HEK293T (cell line): ENCODE results near the gene MPIG6B.

Experiments used
- BHLHE40 ChIP-seq: fragments of 450-650 bp; IDR thresholded peaks from 2 replicates; pipeline ENCODE4 v1.6.1; 2016; ENCODE audit warnings: mild to moderate bottlenecking, moderate library complexity, borderline replicate concordance
- ELF4 ChIP-seq: fragments of 450-650 bp; IDR thresholded peaks from 2 replicates; pipeline ENCODE4 v1.6.1; 2017; ENCODE audit warnings: antibody characterized with exemption
- FOXK2 ChIP-seq: fragments of 450-650 bp; IDR thresholded peaks from 2 replicates; pipeline ENCODE4 v1.6.1; 2016; ENCODE audit warnings: mild to moderate bottlenecking
- FOXM1 ChIP-seq: fragments of 450-650 bp; IDR thresholded peaks from 2 replicates; pipeline ENCODE4 v1.6.1; 2017; ENCODE audit warnings: mild to moderate bottlenecking, borderline replicate concordance
- L3MBTL2 ChIP-seq: fragments of 450-650 bp; conservative IDR thresholded peaks from 2 replicates; pipeline ENCODE4 v1.6.1; 2016; ENCODE audit warnings: mild to moderate bottlenecking
- LEF1 ChIP-seq: fragments of 450-650 bp; IDR thresholded peaks from 2 replicates; pipeline ENCODE4 v1.6.1; 2017; ENCODE audit warnings: mild to moderate bottlenecking, borderline replicate concordance
- SUZ12 ChIP-seq: fragments of 450-650 bp; IDR thresholded peaks from 2 replicates; pipeline ENCODE4 v1.6.1; 2016; ENCODE audit warnings: mild to moderate bottlenecking
- ZNF384 ChIP-seq: fragments of 450-650 bp; IDR thresholded peaks from 2 replicates; pipeline ENCODE4 v1.6.1; 2016

DNA sequence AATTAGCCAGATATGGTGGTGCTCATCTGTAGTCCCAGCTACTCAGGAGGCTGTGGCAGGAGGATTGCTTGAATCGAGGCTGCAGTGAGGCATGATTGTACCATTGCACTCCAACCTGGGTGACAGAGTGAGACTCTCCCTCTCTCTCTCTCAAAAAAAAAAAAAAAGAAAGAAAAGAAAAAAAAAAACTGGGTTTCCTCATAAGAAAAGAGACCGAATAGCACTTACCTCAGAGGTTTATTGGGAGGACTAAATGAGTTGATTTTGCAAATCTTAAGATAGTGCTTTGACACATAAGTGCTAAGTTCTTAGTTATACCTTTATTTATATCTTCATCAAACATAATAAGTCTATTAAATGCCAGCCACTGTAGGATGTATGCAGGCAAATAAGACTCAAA, 47.7 kb downstream of the MPIG6B start:
- TF ChIP-seq L3MBTL2, result no peak
- TF ChIP-seq BHLHE40, result no peak
- no peak for TF ChIP-seq FOXM1
- 0 out of 2 replicates have a peak, but pooled peaks have one; percentile 45 for TF ChIP-seq ZNF384
- TF ChIP-seq LEF1, result no peak
- TF ChIP-seq ELF4, result no peak
- no peak for TF ChIP-seq FOXK2
- TF ChIP-seq SUZ12, result no peak
